ENCODE results near the gene SYNDIG1.

SYNDIG1 gene

DNA sequence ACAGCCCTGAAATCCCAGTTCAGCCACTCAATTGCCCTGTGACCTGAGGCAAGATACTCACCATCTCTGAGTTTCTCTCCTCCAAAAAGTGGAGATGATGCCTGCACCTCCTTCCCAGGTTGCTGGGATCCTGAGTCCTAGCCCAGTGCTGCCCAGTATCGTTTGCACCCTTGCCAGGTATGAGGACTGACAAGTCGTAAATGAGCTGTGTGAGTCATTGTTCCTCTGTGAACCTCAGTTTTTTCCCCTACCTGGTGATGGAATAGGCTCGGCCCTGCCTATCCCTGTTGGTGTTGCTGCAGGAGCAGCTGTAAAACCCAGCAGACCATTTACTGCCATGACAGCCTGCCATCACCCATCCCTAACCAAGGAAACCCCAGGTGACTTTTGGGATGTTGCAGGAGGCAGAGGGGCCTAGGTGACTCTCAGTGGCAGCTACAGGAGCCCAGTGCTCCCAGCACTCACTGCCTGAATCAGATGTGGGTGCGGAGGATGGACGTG is 229.3 kb downstream of the SYNDIG1 start:
- no peak for DNase-seq (ENCODE audit: low spot score)
- TF ChIP-seq, protein P1, sequence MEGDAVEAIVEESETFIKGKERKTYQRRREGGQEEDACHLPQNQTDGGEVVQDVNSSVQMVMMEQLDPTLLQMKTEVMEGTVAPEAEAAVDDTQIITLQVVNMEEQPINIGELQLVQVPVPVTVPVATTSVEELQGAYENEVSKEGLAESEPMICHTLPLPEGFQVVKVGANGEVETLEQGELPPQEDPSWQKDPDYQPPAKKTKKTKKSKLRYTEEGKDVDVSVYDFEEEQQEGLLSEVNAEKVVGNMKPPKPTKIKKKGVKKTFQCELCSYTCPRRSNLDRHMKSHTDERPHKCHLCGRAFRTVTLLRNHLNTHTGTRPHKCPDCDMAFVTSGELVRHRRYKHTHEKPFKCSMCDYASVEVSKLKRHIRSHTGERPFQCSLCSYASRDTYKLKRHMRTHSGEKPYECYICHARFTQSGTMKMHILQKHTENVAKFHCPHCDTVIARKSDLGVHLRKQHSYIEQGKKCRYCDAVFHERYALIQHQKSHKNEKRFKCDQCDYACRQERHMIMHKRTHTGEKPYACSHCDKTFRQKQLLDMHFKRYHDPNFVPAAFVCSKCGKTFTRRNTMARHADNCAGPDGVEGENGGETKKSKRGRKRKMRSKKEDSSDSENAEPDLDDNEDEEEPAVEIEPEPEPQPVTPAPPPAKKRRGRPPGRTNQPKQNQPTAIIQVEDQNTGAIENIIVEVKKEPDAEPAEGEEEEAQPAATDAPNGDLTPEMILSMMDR (IDR thresholded peaks at IDR 0.05; ENCODE audit: borderline replicate concordance, control extremely low read depth, extremely low read depth, insufficient read depth, missing control alignments): no peak
- in situ Hi-C loops (cut with MboI; ENCODE audit: low sequenced_read_pairs, unreplicated experiment): no loop called here

DNA sequence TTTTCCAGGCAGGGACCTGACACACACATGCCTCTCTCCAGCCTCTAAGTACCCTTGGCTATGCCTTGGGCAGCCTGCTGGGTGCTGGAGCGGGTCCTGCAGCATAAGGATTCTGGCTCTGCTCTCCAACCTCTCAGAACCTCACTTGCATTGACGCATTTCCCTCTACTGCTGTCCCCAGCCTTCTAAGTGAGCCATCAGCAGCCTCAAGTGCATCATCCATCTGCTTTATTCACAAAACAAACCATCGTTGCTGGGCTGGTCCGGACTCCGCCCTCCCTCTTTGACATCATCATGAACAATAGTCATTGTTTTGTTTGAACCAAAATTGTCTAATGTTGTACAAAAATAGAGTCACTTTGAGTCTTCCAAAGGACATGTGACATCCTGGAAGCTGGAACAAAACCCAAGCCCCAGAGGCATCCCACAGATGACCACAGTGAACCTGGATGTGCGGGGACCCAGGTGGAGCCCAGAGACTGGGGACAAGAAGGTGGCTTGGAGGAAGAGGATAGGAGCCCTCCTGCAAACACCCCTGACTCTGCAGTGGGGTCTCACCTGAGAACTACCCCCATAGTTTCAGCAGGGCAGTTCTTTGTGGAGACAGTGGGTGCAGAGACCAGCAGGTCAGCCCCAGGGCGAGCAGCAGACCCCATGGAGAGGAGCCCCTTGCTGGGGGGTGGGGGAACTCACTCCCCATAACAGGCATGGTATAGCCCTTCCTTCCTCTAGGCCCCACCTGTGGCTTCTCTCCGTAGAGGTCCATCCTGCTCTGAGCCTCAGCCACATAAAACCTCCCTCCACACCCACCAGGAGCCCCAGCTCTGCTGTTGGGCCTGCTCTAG is 230.1 kb downstream of the SYNDIG1 start:
- in situ Hi-C loops (cut with MboI; ENCODE audit: low sequenced_read_pairs, unreplicated experiment): no loop called here
- TF ChIP-seq, protein P1 (IDR thresholded peaks at IDR 0.05; ENCODE audit: borderline replicate concordance, control extremely low read depth, extremely low read depth, insufficient read depth, missing control alignments): no peak
- DNase-seq (ENCODE audit: low spot score): no peak

DNA sequence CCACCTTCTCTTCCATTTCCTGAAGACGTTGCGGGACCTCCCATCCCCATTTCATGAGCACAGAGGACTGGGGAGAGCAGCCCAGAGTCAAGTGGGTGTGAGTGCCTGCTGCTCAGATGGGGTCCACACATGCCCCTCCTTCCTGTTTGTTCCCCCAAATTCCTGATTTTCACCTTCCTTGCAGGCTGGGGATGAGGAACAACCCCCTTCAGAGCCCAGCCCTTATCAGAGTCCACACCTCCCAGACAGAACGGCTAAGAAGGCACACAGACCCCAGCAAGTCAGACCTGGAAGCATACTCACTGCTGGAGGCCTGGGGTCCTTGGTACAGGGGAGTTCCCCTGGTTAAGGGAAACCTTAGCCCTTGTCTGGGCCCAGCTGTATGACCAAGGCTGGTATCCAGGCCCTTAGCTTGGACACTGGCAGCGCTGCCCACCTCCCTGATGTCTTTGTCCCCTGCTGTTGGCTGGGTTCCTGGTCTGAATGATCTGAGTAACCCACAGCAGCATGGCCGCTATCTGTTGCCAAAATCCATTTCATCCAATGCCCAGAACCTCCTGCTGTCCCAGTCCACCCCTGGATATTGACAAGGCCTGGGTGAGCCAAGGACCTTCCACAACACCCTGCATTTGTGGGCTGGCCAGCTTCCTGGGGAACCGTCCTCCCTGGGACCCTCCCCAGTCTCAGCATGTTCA is 230.9 kb downstream of the SYNDIG1 start:
- in situ Hi-C loops (cut with MboI; ENCODE audit: low sequenced_read_pairs, unreplicated experiment): no loop called here
- TF ChIP-seq, protein P1 (IDR thresholded peaks at IDR 0.05; ENCODE audit: borderline replicate concordance, control extremely low read depth, extremely low read depth, insufficient read depth, missing control alignments): no peak
- no peak for DNase-seq (ENCODE audit: low spot score)

DNA sequence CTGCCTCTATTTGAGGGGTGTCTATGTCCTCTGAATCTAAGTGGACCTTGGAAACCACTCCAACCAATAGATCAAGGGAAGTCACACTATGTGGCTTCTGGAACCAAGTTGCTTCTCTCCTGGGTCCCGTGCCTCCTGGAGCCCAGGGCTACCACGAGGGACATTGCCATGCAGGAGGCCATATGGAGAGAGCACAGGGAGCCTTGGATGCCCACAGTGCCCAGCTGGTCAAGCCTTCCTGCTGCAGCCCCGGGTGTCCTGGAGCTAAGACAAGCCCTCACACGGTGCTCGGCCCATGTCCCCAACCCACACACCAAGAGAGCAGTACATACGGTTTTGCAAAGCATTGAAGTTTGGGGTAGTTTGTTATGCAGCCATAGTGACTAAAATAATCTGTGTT is 231.6 kb downstream of the SYNDIG1 start:
- in situ Hi-C loops (cut with MboI; ENCODE audit: low sequenced_read_pairs, unreplicated experiment): no loop called here
- TF ChIP-seq, protein P1 (IDR thresholded peaks at IDR 0.05; ENCODE audit: borderline replicate concordance, control extremely low read depth, extremely low read depth, insufficient read depth, missing control alignments): no peak
- DNase-seq (ENCODE audit: low spot score): no peak

DNA sequence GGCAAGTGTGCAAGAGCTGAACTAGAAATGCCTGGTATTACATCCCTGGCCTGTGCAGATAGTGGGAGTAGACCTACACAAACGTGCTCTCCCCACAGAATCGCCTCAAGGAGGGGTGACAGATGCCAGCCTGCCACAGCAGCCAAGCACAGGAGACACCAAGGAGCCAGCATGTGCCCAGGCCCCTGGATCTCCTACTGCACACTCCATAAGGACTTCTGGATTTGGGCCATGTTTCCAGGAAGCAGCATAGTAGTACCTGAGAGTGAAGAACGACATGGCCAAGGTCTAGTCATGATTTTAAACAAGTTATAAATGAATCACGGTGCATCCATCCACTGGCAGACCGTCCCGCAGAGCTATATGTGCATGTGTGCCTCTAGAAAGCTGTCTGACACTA is 232.2 kb downstream of the SYNDIG1 start:
- no peak for DNase-seq (ENCODE audit: low spot score)
- in situ Hi-C loops (cut with MboI; ENCODE audit: low sequenced_read_pairs, unreplicated experiment): no loop called here
- TF ChIP-seq, protein P1 (IDR thresholded peaks at IDR 0.05; ENCODE audit: borderline replicate concordance, control extremely low read depth, extremely low read depth, insufficient read depth, missing control alignments): no peak

DNA sequence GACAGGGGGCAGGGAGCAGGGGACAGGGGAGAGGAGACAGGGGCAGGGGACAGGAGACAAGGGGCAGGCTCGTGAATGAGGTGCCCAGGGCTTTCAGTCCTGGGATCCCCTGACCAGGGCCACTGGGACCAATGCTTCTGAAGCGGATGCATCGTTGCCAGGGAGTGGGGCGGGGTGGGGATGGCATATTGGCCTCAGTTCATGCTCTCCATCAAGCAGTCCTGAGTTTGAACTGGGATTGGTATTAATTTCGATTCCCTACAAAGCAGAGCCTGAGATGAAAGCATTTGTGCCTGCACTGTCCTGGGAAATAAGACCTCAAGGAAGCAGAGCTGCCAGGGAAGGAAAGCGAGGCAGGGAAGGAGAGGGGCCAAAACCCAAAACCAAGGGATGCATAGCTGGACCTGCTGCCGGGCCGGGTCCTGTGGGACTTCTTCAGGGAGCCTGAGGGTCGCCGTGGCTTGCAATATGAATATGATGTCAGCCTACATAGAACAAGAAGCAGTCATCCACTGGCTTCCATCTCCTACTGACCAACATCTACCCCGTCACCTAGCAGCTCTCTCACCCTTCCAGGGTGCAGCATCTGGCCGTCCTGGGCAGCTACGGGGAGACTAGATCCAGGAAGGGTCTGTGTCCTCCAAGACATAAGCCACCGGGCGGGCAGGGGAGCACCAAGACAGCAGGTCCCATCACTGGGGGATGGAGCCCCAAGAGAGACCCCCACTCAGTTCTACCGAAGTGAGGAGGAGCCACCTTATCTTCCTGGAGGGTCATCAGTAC is 233.3 kb downstream of the SYNDIG1 start:
- no peak for DNase-seq (ENCODE audit: low spot score)
- in situ Hi-C loops (cut with MboI; ENCODE audit: low sequenced_read_pairs, unreplicated experiment): no loop called here
- TF ChIP-seq, protein P1 (IDR thresholded peaks at IDR 0.05; ENCODE audit: borderline replicate concordance, control extremely low read depth, extremely low read depth, insufficient read depth, missing control alignments): no peak

Measured in GM13976 (cell line).